Smooth muscle cell (in vitro differentiated cells): ENCODE measurements around the gene TBC1D30. TPM values are rescaled to one million over a fixed set of nuclear protein-coding genes. Genes with fewer than 3 reads are reported as not detected.
A peak's percentile ranks its signal among the peaks of the same experiment; 100 is the strongest.
"Not testable (repeated sequence)": the region's sequence is repeated elsewhere in the genome, so short reads cannot be mapped to it uniquely, and the experiment has no call there.

Experiments
- DNase-seq: peaks from one replicate; lab custom pipeline; 2025; ENCODE audit not compliant: unreplicated experiment; lab: John Stamatoyannopoulos, UW
- H2AFZ ChIP-seq: fragments of 200-600 bp; sonication (generic); 2 replicates; pipeline ENCODE4 v1.6.0; 2016; ENCODE audit warnings: antibody characterized with exemption, low read depth, mild to moderate bottlenecking
- H3F3A ChIP-seq: fragments of 200-600 bp; sonication (generic); 2 replicates; pipeline ENCODE4 v1.6.0; 2017; ENCODE audit warnings: antibody characterized with exemption, low read depth
- H3K27ac ChIP-seq: fragments of 200-600 bp; sonication (generic); 2 replicates; pipeline ENCODE4 v1.5.1; 2016; ENCODE audit warnings: low read depth, mild to moderate bottlenecking
- H3K27me3 ChIP-seq: fragments of 200-600 bp; sonication (generic); 2 replicates; pipeline ENCODE4 v1.6.1; 2016; ENCODE audit warnings: low read depth, mild to moderate bottlenecking
- H3K36me3 ChIP-seq: fragments of 200-600 bp; sonication (generic); 2 replicates; pipeline ENCODE4 v1.5.1; 2016; ENCODE audit warnings: low read depth
- H3K4me1 ChIP-seq: fragments of 200-600 bp; sonication (generic); 2 replicates; pipeline ENCODE4 v1.5.1; 2016; ENCODE audit warnings: low read depth
- H3K4me2 ChIP-seq: fragments of 200-600 bp; sonication (generic); 2 replicates; pipeline ENCODE4 v1.6.0; 2016; ENCODE audit warnings: mild to moderate bottlenecking
- H3K4me3 ChIP-seq: fragments of 200-600 bp; sonication (generic); 2 replicates; pipeline ENCODE4 v1.5.1; 2016; ENCODE audit warnings: mild to moderate bottlenecking
- H3K79me2 ChIP-seq: fragments of 200-600 bp; sonication (generic); 2 replicates; pipeline ENCODE4 v1.6.0; 2016; ENCODE audit warnings: low read depth, mild to moderate bottlenecking
- H3K9ac ChIP-seq: fragments of 200-600 bp; sonication (generic); 2 replicates; pipeline ENCODE4 v1.6.0; 2016; ENCODE audit warnings: low read depth
- H3K9me3 ChIP-seq: fragments of 200-600 bp; sonication (generic); replicated peaks from 2 replicates; pipeline ENCODE4 v1.5.1; 2016; ENCODE audit warnings: low read depth
- H4K20me1 ChIP-seq: fragments of 200-600 bp; sonication (generic); 2 replicates; pipeline ENCODE4 v1.6.0; 2016; ENCODE audit warnings: low read depth
- WGBS: methylation state at CpG from one replicate; pipeline ENCODE4 v1.1.7; 2016; ENCODE audit warnings: low lambda C conversion rate; 5-methylcytosine and 5-hydroxymethylcytosine counted together
- polyA plus RNA-seq: library from polyadenylated mRNA; unstranded; fragments of >200 nt; fragmentation: Nextera tagmentation; extraction: Ambion mirVana; gene quantifications from 2 replicates; pipeline ENCODE4 v1.2.1, GENCODE V29; 2016
- total RNA-seq: library from RNA; depleted of rRNA; stranded (reverse); fragments of >200 nt; gene quantifications from 2 replicates; pipeline ENCODE4 v1.2.3, GENCODE V29; 2014
- TF ChIP-seq, protein P1 (sequence below): fragments of 200-600 bp; sonication (generic); IDR thresholded peaks from 2 replicates; pipeline ENCODE4 v1.5.1; 2017; ENCODE audit warnings: borderline replicate concordance, mild to moderate bottlenecking, antibody characterized with exemption; ENCODE audit not compliant: insufficient read depth, poor library complexity, severe bottlenecking

Gene TBC1D30
- total RNA-seq (0.54 and 0.67 TPM in 2 replicates), polyA plus RNA-seq (2.3 and 3.8 TPM in 2 replicates)

DNA sequence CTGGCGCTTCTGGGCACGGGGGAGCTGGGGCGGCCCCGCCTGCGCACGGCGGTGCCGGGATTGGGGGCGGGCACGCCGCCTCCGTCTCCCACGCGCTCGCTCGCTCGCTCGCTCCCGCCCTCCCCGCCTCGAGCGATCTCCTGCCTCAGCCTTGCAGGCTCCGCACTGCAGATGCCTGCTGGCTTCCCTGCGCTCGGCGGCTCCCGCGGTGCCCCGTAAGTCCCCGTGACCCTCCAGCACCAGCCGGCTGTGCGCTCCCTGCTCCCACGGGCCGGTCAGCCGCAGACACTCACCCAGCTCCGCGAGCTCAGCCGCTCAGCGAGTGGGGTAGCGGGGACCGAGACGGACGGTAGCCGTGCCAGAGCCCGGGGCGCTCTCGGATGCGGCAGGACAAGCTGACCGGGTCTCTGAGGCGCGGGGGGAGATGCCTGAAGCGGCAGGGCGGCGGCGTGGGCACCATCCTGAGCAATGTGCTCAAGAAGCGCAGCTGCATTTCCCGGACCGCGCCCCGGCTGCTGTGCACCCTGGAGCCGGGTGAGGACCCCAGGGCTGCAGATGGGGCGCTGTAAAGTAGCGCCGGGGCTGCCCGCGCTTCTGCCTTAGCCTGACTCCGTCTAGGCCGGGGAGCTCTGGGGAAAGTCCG is at the start of gene TBC1D30:
TBC1D30 (plus strand) TSS at position 148 of the 643 bp plus-strand sequence; CDS start at position 381, 233 bp downstream.
- H2AFZ ChIP-seq, result peak within 1 kb of the TSS; percentile 55
- no peak within 1 kb of the TSS for H3K27ac ChIP-seq
- no peaks in the 10 kb centered on the region for H4K20me1 ChIP-seq
- H3K79me2 ChIP-seq, result no peaks in the 10 kb centered on the region
- no peak for DNase-seq
- no peak within 1 kb of the TSS for H3K9ac ChIP-seq
- no peaks in the 10 kb centered on the region for H3F3A ChIP-seq
- H3K4me3 ChIP-seq, result peak within 1 kb of the TSS; percentile 55
- peak within 1 kb of the TSS; percentile 94 for H3K4me2 ChIP-seq
- TF ChIP-seq, protein P1, sequence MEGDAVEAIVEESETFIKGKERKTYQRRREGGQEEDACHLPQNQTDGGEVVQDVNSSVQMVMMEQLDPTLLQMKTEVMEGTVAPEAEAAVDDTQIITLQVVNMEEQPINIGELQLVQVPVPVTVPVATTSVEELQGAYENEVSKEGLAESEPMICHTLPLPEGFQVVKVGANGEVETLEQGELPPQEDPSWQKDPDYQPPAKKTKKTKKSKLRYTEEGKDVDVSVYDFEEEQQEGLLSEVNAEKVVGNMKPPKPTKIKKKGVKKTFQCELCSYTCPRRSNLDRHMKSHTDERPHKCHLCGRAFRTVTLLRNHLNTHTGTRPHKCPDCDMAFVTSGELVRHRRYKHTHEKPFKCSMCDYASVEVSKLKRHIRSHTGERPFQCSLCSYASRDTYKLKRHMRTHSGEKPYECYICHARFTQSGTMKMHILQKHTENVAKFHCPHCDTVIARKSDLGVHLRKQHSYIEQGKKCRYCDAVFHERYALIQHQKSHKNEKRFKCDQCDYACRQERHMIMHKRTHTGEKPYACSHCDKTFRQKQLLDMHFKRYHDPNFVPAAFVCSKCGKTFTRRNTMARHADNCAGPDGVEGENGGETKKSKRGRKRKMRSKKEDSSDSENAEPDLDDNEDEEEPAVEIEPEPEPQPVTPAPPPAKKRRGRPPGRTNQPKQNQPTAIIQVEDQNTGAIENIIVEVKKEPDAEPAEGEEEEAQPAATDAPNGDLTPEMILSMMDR, result no peak
- H3K36me3 ChIP-seq, result no peaks in the 10 kb centered on the region
- no peaks in the 10 kb centered on the region for H3K4me1 ChIP-seq
- 3% methylated on average over 50 of the region's 69 CpGs for WGBS
- H3K27me3 ChIP-seq, result peaks cover 75% of the 10 kb centered on the region
- H3K9me3 ChIP-seq, result peaks cover 3% of the 10 kb centered on the region

DNA sequence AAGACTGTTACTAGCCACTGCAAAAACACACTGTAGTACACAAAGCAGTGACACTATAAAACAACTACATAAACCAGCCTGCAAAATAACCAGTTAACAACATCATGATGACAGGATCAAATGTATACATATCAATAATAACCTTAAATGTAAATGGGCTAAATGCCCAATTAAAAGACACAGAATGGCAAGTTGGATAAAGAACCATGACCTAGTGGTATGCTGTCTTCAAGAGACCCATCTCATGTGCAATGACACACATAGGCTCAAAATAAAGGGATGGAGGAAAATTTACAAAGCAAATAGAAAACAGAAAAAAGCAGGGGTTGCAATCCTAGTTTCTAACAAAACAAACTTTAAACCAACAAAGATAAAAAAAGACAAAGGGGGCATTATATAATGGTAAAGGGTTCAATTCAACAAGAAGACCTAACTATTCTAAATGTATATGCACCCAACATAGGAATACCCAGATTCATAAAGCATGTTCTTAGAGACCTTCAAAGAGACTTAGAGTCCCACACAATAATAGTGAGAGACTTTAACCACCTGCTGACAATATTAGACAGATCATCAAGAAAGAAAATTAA is 49.2 kb upstream of the TBC1D30 start:
- DNase-seq, H3K4me3 ChIP-seq, H4K20me1 ChIP-seq, H3K4me1 ChIP-seq, H2AFZ ChIP-seq, H3F3A ChIP-seq, H3K79me2 ChIP-seq, H3K4me2 ChIP-seq, H3K36me3 ChIP-seq, H3K27ac ChIP-seq, H3K9ac ChIP-seq, H3K9me3 ChIP-seq: not testable (repeated sequence)
- peaks cover 44% of the 10 kb centered on the region for H3K27me3 ChIP-seq

- Histone ChIP-seq H3K9me3 (no peaks in the 10 kb centered on the region), H3K4me1 (peaks cover 20% of the 10 kb centered on the region), H3K9ac (no peak overlapping the region), H3K27me3 (peaks cover 86% of the 10 kb centered on the region), H4K20me1 (no peaks in the 10 kb centered on the region), H3K4me3 (no peak overlapping the region), H3K79me2 (no peaks in the 10 kb centered on the region), H3K27ac (no peak overlapping the region), H2AFZ (no peak overlapping the region), H3K36me3 (no peaks in the 10 kb centered on the region), H3K4me2 (no peak overlapping the region), H3F3A (no peaks in the 10 kb centered on the region)
- no peak for DNase-seq
- TF ChIP-seq, protein P1, result no peak
- WGBS, result 92% methylated on average over 10 of the region's 10 CpGs
These were observed 45.0 kb upstream of the TBC1D30 start for GRCh38 chr12:64779354-64779974.

GRCh38 chr12:64780132-64780530 is 44.3 kb upstream of the TBC1D30 start:
- Histone ChIP-seq H3K4me3 (peak overlapping the region; percentile 53), H3K27me3 (peaks cover 93% of the 10 kb centered on the region)

More at GRCh38 chr12:64780132-64780530, 44.3 kb upstream of the TBC1D30 start:
- H3F3A ChIP-seq, result no peaks in the 10 kb centered on the region
- no peak overlapping the region for H3K27ac ChIP-seq
- H4K20me1 ChIP-seq, result no peaks in the 10 kb centered on the region
- no peaks in the 10 kb centered on the region for H3K9me3 ChIP-seq
- peak overlapping the region; percentile 84 for H2AFZ ChIP-seq
- no peaks in the 10 kb centered on the region for H3K79me2 ChIP-seq
- H3K36me3 ChIP-seq, result no peaks in the 10 kb centered on the region
- H3K9ac ChIP-seq, result no peak overlapping the region
- WGBS, result 15% methylated on average over 15 of the region's 15 CpGs
- DNase-seq, result no peak
- peak overlapping the region; percentile 89 for H3K4me2 ChIP-seq
- peaks cover 20% of the 10 kb centered on the region for H3K4me1 ChIP-seq
- TF ChIP-seq, protein P1, result no peak
